OCI-LY3 (cell line): ENCODE data around the gene TMEM11.

ENCODE experiments used
- H2AFZ ChIP-seq: fragments of 200-600, 300-600 bp; shearing (Covaris generic); 2 replicates; pipeline ENCODE4 v1.6.0; 2014; ENCODE audit warnings: antibody characterized with exemption, low read depth, low read length
- H3K27ac ChIP-seq: fragments of 200-600, 300-600 bp; sonication (generic); 2 replicates; pipeline ENCODE4 v1.5.1; 2014; ENCODE audit warnings: mild to moderate bottlenecking, low read length, moderate library complexity, mixed read lengths
- H3K27me3 ChIP-seq: fragments of 200-600, 300-600 bp; sonication (generic); 2 replicates; pipeline ENCODE4 v1.6.1; 2014; ENCODE audit warnings: low read depth, low read length, mixed read lengths
- H3K36me3 ChIP-seq: fragments of 200-600, 300-600 bp; sonication (generic); replicated peaks from 2 replicates; pipeline ENCODE3; 2014; ENCODE audit warnings: low read depth, low read length, mixed read lengths
- H3K4me1 ChIP-seq: fragments of 300-600, 200-600 bp; sonication (generic); 2 replicates; pipeline ENCODE4 v1.6.1; 2014; ENCODE audit warnings: low read length, mixed read lengths
- H3K4me2 ChIP-seq: fragments of 200-600, 300-600 bp; sonication (generic); 2 replicates; pipeline ENCODE4 v1.6.1; 2014; ENCODE audit warnings: low read length, mixed read lengths
- H3K4me3 ChIP-seq: fragments of 300-600, 200-600 bp; sonication (generic); 2 replicates; pipeline ENCODE4 v1.5.1; 2014; ENCODE audit warnings: antibody characterized with exemption, mild to moderate bottlenecking, low read length, moderate library complexity
- H3K79me2 ChIP-seq: fragments of 300-600, 200-600 bp; shearing (Covaris generic); 2 replicates; pipeline ENCODE4 v1.6.1; 2014; ENCODE audit warnings: mild to moderate bottlenecking, low read length, mixed read lengths
- H3K9ac ChIP-seq: fragments of 300-600, 200-600 bp; shearing (Covaris generic); 2 replicates; pipeline ENCODE4 v1.6.0; 2014; ENCODE audit warnings: mild to moderate bottlenecking, low read length, moderate library complexity
- H3K9me3 ChIP-seq: fragments of 200-600, 300-600 bp; shearing (Covaris generic); 2 replicates; pipeline ENCODE4 v1.6.1; 2014; ENCODE audit warnings: low read length, mixed read lengths; ENCODE audit not compliant: insufficient read depth
- H4K20me1 ChIP-seq: fragments of 200-600, 300-600 bp; sonication (generic); 2 replicates; pipeline ENCODE4 v1.6.1; 2016; ENCODE audit warnings: low read length, mixed read lengths; ENCODE audit not compliant: insufficient read depth
- EZH2phosphoT487 ChIP-seq: fragments of 200-600 bp; shearing (Covaris generic); IDR thresholded peaks from 2 replicates; pipeline ENCODE4 v1.6.1; 2018; ENCODE audit warnings: antibody characterized with exemption, mixed run types, low read depth
- TF ChIP-seq, protein P1 (sequence below): fragments of 200-600, 300-600 bp; sonication (generic); IDR thresholded peaks from 2 replicates; pipeline ENCODE4 v1.5.1; 2014; ENCODE audit warnings: antibody characterized with exemption, low read length, low read depth

Gene TMEM11

DNA sequence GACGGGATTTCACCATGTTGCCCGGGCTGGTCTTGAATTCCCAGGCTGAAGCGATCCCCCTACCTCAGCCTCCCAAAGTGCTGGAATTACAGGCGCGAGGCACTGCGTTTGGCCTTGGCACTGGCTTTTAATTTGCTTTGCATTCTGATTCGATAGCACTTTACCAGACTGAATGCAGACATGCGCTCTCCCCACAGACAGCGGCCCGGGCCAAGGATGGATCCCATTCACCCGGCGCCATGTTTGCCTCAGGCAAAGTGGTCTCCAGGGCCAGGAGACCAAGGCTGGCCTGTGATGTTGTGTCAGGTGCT lies 45.5 kb downstream of the TMEM11 start:
- Histone ChIP-seq H3K27me3 (no peaks in the 10 kb centered on the region), H3K36me3 (no peaks in the 10 kb centered on the region), H3K9me3 (no peaks in the 10 kb centered on the region), H3K4me2 (no peak overlapping the region), H3K27ac (no peak overlapping the region), H2AFZ (no peak overlapping the region), H3K79me2 (no peaks in the 10 kb centered on the region), H4K20me1 (no peaks in the 10 kb centered on the region), H3K4me3 (no peak overlapping the region), H3K9ac (no peak overlapping the region), H3K4me1 (peaks cover 11% of the 10 kb centered on the region)
- no peak for TF ChIP-seq EZH2phosphoT487
- TF ChIP-seq, protein P1, sequence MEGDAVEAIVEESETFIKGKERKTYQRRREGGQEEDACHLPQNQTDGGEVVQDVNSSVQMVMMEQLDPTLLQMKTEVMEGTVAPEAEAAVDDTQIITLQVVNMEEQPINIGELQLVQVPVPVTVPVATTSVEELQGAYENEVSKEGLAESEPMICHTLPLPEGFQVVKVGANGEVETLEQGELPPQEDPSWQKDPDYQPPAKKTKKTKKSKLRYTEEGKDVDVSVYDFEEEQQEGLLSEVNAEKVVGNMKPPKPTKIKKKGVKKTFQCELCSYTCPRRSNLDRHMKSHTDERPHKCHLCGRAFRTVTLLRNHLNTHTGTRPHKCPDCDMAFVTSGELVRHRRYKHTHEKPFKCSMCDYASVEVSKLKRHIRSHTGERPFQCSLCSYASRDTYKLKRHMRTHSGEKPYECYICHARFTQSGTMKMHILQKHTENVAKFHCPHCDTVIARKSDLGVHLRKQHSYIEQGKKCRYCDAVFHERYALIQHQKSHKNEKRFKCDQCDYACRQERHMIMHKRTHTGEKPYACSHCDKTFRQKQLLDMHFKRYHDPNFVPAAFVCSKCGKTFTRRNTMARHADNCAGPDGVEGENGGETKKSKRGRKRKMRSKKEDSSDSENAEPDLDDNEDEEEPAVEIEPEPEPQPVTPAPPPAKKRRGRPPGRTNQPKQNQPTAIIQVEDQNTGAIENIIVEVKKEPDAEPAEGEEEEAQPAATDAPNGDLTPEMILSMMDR, result no peak

DNA sequence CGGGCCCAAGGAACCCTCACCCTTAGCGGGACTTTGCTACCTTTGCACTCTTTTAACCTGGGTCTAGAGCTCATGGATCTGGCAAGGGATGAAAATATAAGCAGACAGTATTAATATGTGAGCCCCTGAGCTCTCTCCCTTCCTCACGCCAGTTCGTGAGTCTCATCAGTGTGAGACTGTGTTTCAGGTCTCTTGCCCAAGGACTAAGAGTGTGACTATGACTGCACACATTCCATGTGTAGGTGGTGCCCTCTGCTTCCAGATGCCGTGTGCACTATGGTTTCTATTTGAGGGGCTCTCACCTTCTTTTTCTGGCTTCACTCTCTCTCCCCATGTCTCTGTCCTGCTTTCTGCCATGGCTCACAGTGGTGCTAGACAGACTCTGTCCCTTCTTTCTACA lies 46.7 kb downstream of the TMEM11 start:
- no peaks in the 10 kb centered on the region for H3K9me3 ChIP-seq
- no peaks in the 10 kb centered on the region for H3K36me3 ChIP-seq
- no peak overlapping the region for H2AFZ ChIP-seq
- H3K9ac ChIP-seq, result no peak overlapping the region
- H3K4me3 ChIP-seq, result no peak overlapping the region
- H3K79me2 ChIP-seq, result no peaks in the 10 kb centered on the region
- TF ChIP-seq, protein P1, result no peak
- no peak for TF ChIP-seq EZH2phosphoT487
- H3K27ac ChIP-seq, result no peak overlapping the region
- H4K20me1 ChIP-seq, result no peaks in the 10 kb centered on the region
- no peak overlapping the region for H3K4me2 ChIP-seq
- no peaks in the 10 kb centered on the region for H3K27me3 ChIP-seq
- H3K4me1 ChIP-seq, result peaks cover 11% of the 10 kb centered on the region

DNA sequence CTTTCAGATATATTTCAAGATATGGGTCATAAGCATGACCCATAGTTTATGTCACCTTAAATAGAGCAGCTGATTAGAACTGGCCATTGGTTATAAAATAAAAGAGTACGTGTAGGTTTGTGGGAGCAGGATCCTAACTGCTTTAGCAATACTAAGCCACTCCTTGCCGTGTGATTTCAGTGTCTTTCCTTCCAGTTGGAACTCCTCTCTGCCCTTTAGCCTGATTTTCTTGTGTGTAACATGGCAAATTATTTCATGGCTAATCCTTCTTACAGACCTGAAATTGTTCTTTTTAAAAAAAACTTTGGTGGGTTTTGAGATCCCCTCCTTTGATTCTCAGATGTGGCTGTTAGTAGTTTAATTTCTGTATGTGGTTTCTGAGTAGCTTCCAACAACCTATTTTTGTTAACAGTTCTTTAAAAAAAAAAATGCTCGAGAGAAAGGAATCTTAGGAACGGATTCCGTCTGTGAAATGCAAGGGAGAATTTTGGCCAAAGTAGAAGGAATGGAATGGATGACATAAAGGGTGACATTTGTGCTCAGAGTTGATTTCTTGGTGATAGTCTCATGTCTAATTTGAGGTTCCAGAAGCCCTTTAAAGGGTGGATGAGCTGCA lies 47.3 kb downstream of the TMEM11 start:
- Histone ChIP-seq H2AFZ (no peak overlapping the region), H3K27me3 (no peaks in the 10 kb centered on the region), H4K20me1 (no peaks in the 10 kb centered on the region), H3K9me3 (no peaks in the 10 kb centered on the region), H3K4me2 (no peak overlapping the region), H3K9ac (no peak overlapping the region), H3K4me3 (no peak overlapping the region), H3K4me1 (peaks cover 7% of the 10 kb centered on the region), H3K27ac (no peak overlapping the region), H3K36me3 (no peaks in the 10 kb centered on the region), H3K79me2 (no peaks in the 10 kb centered on the region)
- TF ChIP-seq EZH2phosphoT487, result no peak
- TF ChIP-seq, protein P1, result no peak

DNA sequence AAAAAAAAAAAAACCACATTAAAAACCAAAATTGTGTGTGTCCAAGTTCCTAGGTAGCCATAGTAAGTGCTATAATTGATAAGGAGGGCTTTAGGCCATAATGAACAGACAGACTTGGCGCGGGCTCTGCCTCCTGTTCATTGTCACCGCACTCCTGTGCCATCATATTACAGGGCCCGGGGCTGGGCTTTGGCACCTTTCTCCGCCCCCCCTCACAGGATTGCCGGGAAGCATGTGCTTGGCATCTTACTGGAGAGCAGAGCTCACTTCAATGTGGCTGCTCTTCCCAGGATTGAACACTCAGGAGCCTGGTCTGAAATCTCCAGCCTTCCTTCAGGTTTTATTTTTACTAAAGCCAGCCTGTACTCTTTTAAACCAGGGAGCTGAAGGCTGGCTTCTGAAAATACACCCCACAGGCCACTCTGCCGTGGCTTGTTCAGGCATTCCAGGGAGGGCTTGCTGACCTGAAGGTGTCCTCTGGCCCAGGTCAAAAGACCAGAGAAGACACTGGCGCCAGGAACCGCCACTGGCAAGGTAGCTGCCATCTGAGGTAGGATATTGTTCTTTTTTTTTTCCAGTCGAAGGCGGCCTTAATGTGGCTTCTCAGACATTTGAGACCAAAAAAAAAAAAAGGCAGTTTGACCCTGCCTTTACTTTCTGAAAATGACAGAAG lies 47.9 kb downstream of the TMEM11 start:
- Histone ChIP-seq H3K27me3 (no peaks in the 10 kb centered on the region), H4K20me1 (no peaks in the 10 kb centered on the region), H2AFZ (no peak overlapping the region)

More for the DNA sequence above, 47.9 kb downstream of the TMEM11 start:
- Histone ChIP-seq H3K9me3 (no peaks in the 10 kb centered on the region), H3K36me3 (no peaks in the 10 kb centered on the region), H3K4me1 (peaks cover under 1% of the 10 kb centered on the region; the same call in 1 of the 2 replicates), H3K4me2 (no peak overlapping the region), H3K79me2 (no peaks in the 10 kb centered on the region), H3K9ac (no peak overlapping the region), H3K27ac (no peak overlapping the region), H3K4me3 (no peak overlapping the region)
- TF ChIP-seq EZH2phosphoT487, result no peak
- TF ChIP-seq, protein P1, result no peak
